ENCODE results near the gene FAM124B. TPM values are rescaled to one million over a fixed set of nuclear protein-coding genes. Genes with fewer than 3 reads are reported as not detected.

The FAM124B gene
- total and polyA plus RNA-seq, 11 donors = 0.34 to 5.1 (median 1.6) TPM

- H3K4me1 ChIP-seq = no peaks in the 10 kb centered on the region
- TF ChIP-seq CTCF (IDR thresholded peaks at IDR 0.05) (no peak), POLR2A (IDR thresholded peaks at IDR 0.05) (no peak)
- H3K27ac ChIP-seq = no peak overlapping the region
- H3K4me3 ChIP-seq = no peak overlapping the region
- H3K27me3 ChIP-seq = no peaks in the 10 kb centered on the region
- H3K9me3 ChIP-seq = no peaks in the 10 kb centered on the region
- intact Hi-C loops (cut with DNase I) = no loop called here
- no peaks in the 10 kb centered on the region for H3K36me3 ChIP-seq
- DNase-seq = no peak
- ATAC-seq = no peak
Observed at GRCh38 chr2:224349396-224349795, 52.5 kb downstream of the FAM124B start.

GRCh38 chr2:224347176-224348051 is 54.5 kb downstream of the FAM124B start:
- ATAC-seq = no peak
- no peaks in the 10 kb centered on the region for H3K36me3 ChIP-seq
- H3K4me1 ChIP-seq = no peaks in the 10 kb centered on the region
- H3K27me3 ChIP-seq = no peaks in the 10 kb centered on the region
- H3K9me3 ChIP-seq = no peaks in the 10 kb centered on the region
- WGBS, 4 donors = 86 to 91% (median 88%) methylated on average over 4 of the region's 4 CpGs
- no peak overlapping the region for H3K27ac ChIP-seq
- no peak overlapping the region for H3K4me3 ChIP-seq
- intact Hi-C loops (cut with DNase I) = no loop called here
- no peak for TF ChIP-seq CTCF (IDR thresholded peaks at IDR 0.05)
- TF ChIP-seq POLR2A (IDR thresholded peaks at IDR 0.05) = no peak
- no peak for DNase-seq

GRCh38 chr2:224345492-224345891 is 56.4 kb downstream of the FAM124B start:
- no peak for ATAC-seq
- Histone ChIP-seq H3K4me3 (no peak overlapping the region), H3K27me3 (no peaks in the 10 kb centered on the region), H3K27ac (no peak overlapping the region), H3K9me3 (no peaks in the 10 kb centered on the region), H3K36me3 (no peaks in the 10 kb centered on the region), H3K4me1 (no peaks in the 10 kb centered on the region)
- TF ChIP-seq POLR2A (IDR thresholded peaks at IDR 0.05) = no peak
- TF ChIP-seq CTCF (IDR thresholded peaks at IDR 0.05) = no peak
- 74 to 100% (median 90%) methylated on average over 2 of the region's 2 CpGs for WGBS, 4 donors
- DNase-seq = no peak
- intact Hi-C loops (cut with DNase I) = no loop called here

GRCh38 chr2:224343226-224343625 is 58.7 kb downstream of the FAM124B start:
- Histone ChIP-seq H3K4me3 (no peak overlapping the region), H3K9me3 (no peaks in the 10 kb centered on the region), H3K36me3 (no peaks in the 10 kb centered on the region), H3K4me1 (no peaks in the 10 kb centered on the region), H3K27ac (no peak overlapping the region), H3K27me3 (no peaks in the 10 kb centered on the region)
- TF ChIP-seq POLR2A (IDR thresholded peaks at IDR 0.05) (no peak), CTCF (IDR thresholded peaks at IDR 0.05) (no peak)
- intact Hi-C loops (cut with DNase I) = no loop called here
- DNase-seq (no peak), ATAC-seq (no peak)
- WGBS, 4 donors = 50 to 68% (median 54%) methylated on average over 4 of the region's 4 CpGs

All from heart left ventricle (tissue), 16 donors.